IMR-90 (cell line): Measurements from ENCODE around the gene ASAP2. TPM values are rescaled to one million over a fixed set of nuclear protein-coding genes. Genes with fewer than 3 reads are reported as not detected.

ENCODE experiments used
- ATAC-seq: fragments of 200-7000 bp; cut with Tn5 transposase; 2 replicates; pipeline ENCODE4 v1.9.1; 2020; ENCODE audit warnings: low read depth, mild to moderate bottlenecking, moderate library complexity
- BruUV-seq: library from RNA; stranded (reverse); fragments of 400-500 nt; replicated peaks from 2 replicates; lab custom pipeline; 2021; lab: Mats Ljungman, UMichigan
- CTCF ChIA-PET: fragments of 300-600 bp; formaldehyde crosslinking; extraction: SDS; loops from one replicate; lab custom pipeline; 2021; ENCODE audit warnings: antibody characterized with exemption; lab: Yijun Ruan, JAX
- POLR2A ChIA-PET: fragments of 300-600 bp; sonication (Branson Sonifier 250); formaldehyde crosslinking; loops from one replicate; lab custom pipeline; 2022; ENCODE audit warnings: antibody characterized with exemption; ENCODE audit not compliant: unreplicated experiment; lab: Charles Lee
- DNase-seq: peaks from one replicate; pipeline ENCODE4 v3.0.0; 2013
- H2AFZ ChIP-seq: replicated peaks from 2 replicates; pipeline ENCODE3; 2013; ENCODE audit warnings: low read length, mild to moderate bottlenecking; ENCODE audit not compliant: poor library complexity
- H2AK5ac ChIP-seq: 2 replicates; pipeline ENCODE4 v1.6.1; 2013; ENCODE audit warnings: low read depth, low read length, inconsistent platforms
- H2AK9ac ChIP-seq: replicated peaks from 2 replicates; pipeline ENCODE3; 2013; ENCODE audit warnings: mild to moderate bottlenecking, low read depth, low read length, moderate library complexity; ENCODE audit not compliant: poor library complexity
- H2BK120ac ChIP-seq: 2 replicates; pipeline ENCODE4 v1.6.1; 2013; ENCODE audit warnings: low read depth, low read length, inconsistent platforms
- H2BK15ac ChIP-seq: 3 replicates; pipeline ENCODE4 v1.6.1; 2013; ENCODE audit warnings: low read depth, low read length, inconsistent platforms
- H2BK20ac ChIP-seq: 2 replicates; pipeline ENCODE4 v1.6.1; 2013; ENCODE audit warnings: low read depth, mild to moderate bottlenecking, inconsistent platforms, low read length, moderate library complexity
- H2BK5ac ChIP-seq: 2 replicates; pipeline ENCODE4 v1.6.1; 2013; ENCODE audit warnings: mild to moderate bottlenecking, low read depth, low read length, inconsistent platforms; ENCODE audit not compliant: poor library complexity, severe bottlenecking
- H3K14ac ChIP-seq: replicated peaks from 2 replicates; pipeline ENCODE4 v1.6.1; 2013; ENCODE audit warnings: low read depth, low read length, inconsistent platforms
- H3K18ac ChIP-seq: 2 replicates; pipeline ENCODE4 v1.6.1; 2013; ENCODE audit warnings: low read depth, low read length, control low read depth
- H3K23ac ChIP-seq: 2 replicates; pipeline ENCODE4 v1.6.1; 2013; ENCODE audit warnings: low read depth, low read length, inconsistent platforms
- H3K27ac ChIP-seq: 2 replicates; pipeline ENCODE4 v1.5.1; 2013; ENCODE audit warnings: mild to moderate bottlenecking, control low read depth, low read length; ENCODE audit not compliant: insufficient read depth
- H3K27me3 ChIP-seq: 2 replicates; pipeline ENCODE4 v1.6.1; 2013; ENCODE audit warnings: low read length; ENCODE audit not compliant: control insufficient read depth, insufficient read depth
- H3K36me3 ChIP-seq: 2 replicates; pipeline ENCODE4 v1.6.1; 2013; ENCODE audit warnings: low read length, mixed read lengths; ENCODE audit not compliant: control insufficient read depth, insufficient read depth
- H3K4ac ChIP-seq: 2 replicates; pipeline ENCODE4 v1.6.1; 2013; ENCODE audit warnings: low read depth, low read length, inconsistent platforms
- H3K4me1 ChIP-seq: 2 replicates; pipeline ENCODE4 v1.6.1; 2013; ENCODE audit warnings: low read length, mixed read lengths; ENCODE audit not compliant: control insufficient read depth, insufficient read depth
- H3K4me2 ChIP-seq: 2 replicates; pipeline ENCODE4 v1.6.1; 2013; ENCODE audit warnings: low read depth, mild to moderate bottlenecking, control low read depth, low read length, moderate library complexity
- H3K4me3 ChIP-seq: 2 replicates; pipeline ENCODE4 v1.5.1; 2013; ENCODE audit warnings: low read depth, mild to moderate bottlenecking, control low read depth, low read length, moderate library complexity; ENCODE audit not compliant: insufficient read depth
- H3K56ac ChIP-seq: 2 replicates; pipeline ENCODE4 v1.6.1; 2013; ENCODE audit warnings: low read length, inconsistent platforms; ENCODE audit not compliant: insufficient read depth; ENCODE audit errors: extremely low read depth
- H3K79me1 ChIP-seq, 2 experiments: 2 replicates each; pipeline ENCODE4 v1.6.1; 2013; ENCODE audit warnings: low read length in 2 of 2, inconsistent platforms in 1 of 2, low read depth in 1 of 2
- H3K9ac ChIP-seq: 2 replicates; pipeline ENCODE4 v1.6.1; 2013; ENCODE audit warnings: low read depth, low read length, control low read depth
- H3K9me1 ChIP-seq: 2 replicates; pipeline ENCODE4 v1.6.1; 2013; ENCODE audit warnings: low read length, inconsistent platforms; ENCODE audit not compliant: insufficient read depth
- H3K9me3 ChIP-seq: 2 replicates; pipeline ENCODE4 v1.6.1; 2013; ENCODE audit warnings: low read length; ENCODE audit not compliant: control insufficient read depth, insufficient read depth
- H4K20me1 ChIP-seq: 2 replicates; pipeline ENCODE4 v1.6.1; 2013; ENCODE audit warnings: low read length, inconsistent platforms; ENCODE audit not compliant: insufficient read depth
- H4K5ac ChIP-seq: 2 replicates; pipeline ENCODE4 v1.6.1; 2013; ENCODE audit warnings: mild to moderate bottlenecking, low read depth, low read length, control low read depth
- H4K8ac ChIP-seq, 2 experiments: 2 replicates each; pipeline ENCODE4 v1.6.1; 2013; ENCODE audit warnings: low read depth in 2 of 2, low read length in 2 of 2, control low read depth in 1 of 2, inconsistent platforms in 1 of 2
- H4K91ac ChIP-seq: 2 replicates; pipeline ENCODE4 v1.6.1; 2013; ENCODE audit warnings: low read depth, low read length, inconsistent platforms; ENCODE audit not compliant: insufficient read depth
- CHD1 ChIP-seq: IDR thresholded peaks from 2 replicates; pipeline ENCODE4 v1.6.1; 2012; ENCODE audit warnings: low read depth, low read length, improper control_type of control experiment
- CTCF ChIP-seq: conservative IDR thresholded peaks from 2 replicates; pipeline ENCODE4 v1.5.1; 2012; ENCODE audit warnings: mild to moderate bottlenecking, low read depth, low read length, improper control_type of control experiment
- ELK1 ChIP-seq: fragments of 150-350 bp; IDR thresholded peaks from 2 replicates; pipeline ENCODE4 v1.6.1; 2016; ENCODE audit warnings: low read depth, mild to moderate bottlenecking, low read length, moderate library complexity, borderline replicate concordance
- FOS ChIP-seq: fragments of 150-350 bp; IDR thresholded peaks from 2 replicates; pipeline ENCODE4 v1.6.1; 2016; ENCODE audit warnings: low read depth, low read length
- WGBS, 2 experiments: methylation state at CpG; one replicate each; pipeline versions ENCODE4 v1.1.5 to v1.1.7; 2013; ENCODE audit warnings: missing lambda C conversion rate in 2 of 2; ENCODE audit not compliant: insufficient read length in 1 of 2; ENCODE audit errors: extremely low coverage in 2 of 2; 5-methylcytosine and 5-hydroxymethylcytosine counted together
- dilution Hi-C: fragments of 300-500 bp; cut with HindIII; formaldehyde crosslinking; loops from one replicate; pipeline ENCODE4 v1.14.3; 2018; ENCODE audit warnings: low sequenced_read_pairs; ENCODE audit not compliant: unreplicated experiment
- in situ Hi-C: fragments of 300-500 bp; cut with MboI; formaldehyde crosslinking; loops from 3 replicates; pipeline ENCODE4 v1.14.3; 2019; ENCODE audit warnings: low sequenced_read_pairs, inconsistent platforms, mixed read lengths
- intact Hi-C: fragments of 100-400 bp; cut with micrococcal nuclease; formaldehyde crosslinking; loops from 2 replicates; pipeline ENCODE4 v1.10.0; 2022
- polyA plus RNA-seq, 3 experiments: library from polyadenylated mRNA; depleted of rRNA; stranded (reverse); fragments of >200 nt; gene quantifications; 2 replicates each; pipeline ENCODE4 v1.2.3, GENCODE V29; 2012; ENCODE audit warnings: low replicate concordance in 1 of 3
- total RNA-seq: library from RNA; depleted of rRNA; stranded (reverse); fragments of >200 nt; gene quantifications from 2 replicates; pipeline ENCODE4 v1.2.3, GENCODE V29; 2012

The ASAP2 gene
- total and polyA plus RNA-seq, 2 of the 4 experiments (the other 2 are of a cell fraction) = 19.7 to 28.1 TPM

- Histone ChIP-seq H3K27ac (no peak overlapping the region), H2AK5ac (no peak overlapping the region), H4K20me1 (no peaks in the 10 kb centered on the region), H3K4ac (no peak overlapping the region), H3K14ac (no peak overlapping the region), H2BK15ac (no peak overlapping the region), H3K4me2 (no peak overlapping the region), H2AFZ (no peak overlapping the region), H3K56ac (no peak overlapping the region), H2BK20ac (no peak overlapping the region), H2BK120ac (no peak overlapping the region), H3K23ac (no peak overlapping the region), H2BK5ac (no peak overlapping the region), H3K9me1 (peaks cover 9% of the 10 kb centered on the region; the same call in 1 of the 2 replicates), H3K4me3 (no peak overlapping the region), H2AK9ac (no peak overlapping the region), H3K79me1 (peaks cover 0 to 2% of the 10 kb centered on the region in 2 experiments; a peak in 1 of 4 replicates), H3K18ac (no peak overlapping the region), H3K27me3 (no peaks in the 10 kb centered on the region), H3K9ac (no peak overlapping the region), H3K4me1 (peaks cover 15% of the 10 kb centered on the region), H4K8ac (no peak overlapping the region), H3K36me3 (no peaks in the 10 kb centered on the region), H3K9me3 (no peaks in the 10 kb centered on the region), H4K5ac (no peak overlapping the region), H4K91ac (no peak overlapping the region)
- in situ Hi-C loops = no loop called here
- ChIA-PET POLR2A (no interaction called here), CTCF (no interaction called here)
- BruUV-seq = no TSS peak
- intact Hi-C loops = no loop called here
- DNase-seq = no peak
- TF ChIP-seq CTCF (no peak), FOS (no peak), ELK1 (no peak), CHD1 (no peak)
- dilution Hi-C loops = no loop called here
- no CpG with 5 or more reads among the region's 5 CpGs for WGBS, 2 experiments
- ATAC-seq = no peak
Observed at GRCh38 chr2:9197916-9198315, 8.7 kb upstream of the ASAP2 start.
